Ectodermal cell (in vitro differentiated cells): ENCODE results near the gene MEF2C. TPM values are rescaled to one million over a fixed set of nuclear protein-coding genes. Genes with fewer than 3 reads are reported as not detected.
A peak's percentile ranks its signal among the peaks of the same experiment; 100 is the strongest.
"Not testable (repeated sequence)": the region's sequence is repeated elsewhere in the genome, so short reads cannot be mapped to it uniquely, and the experiment has no call there.

Experiments
- H3K27ac ChIP-seq: 2 replicates; pipeline ENCODE4 v1.7.0; 2013; ENCODE audit warnings: mild to moderate bottlenecking, low read depth, low read length; ENCODE audit not compliant: insufficient read depth, poor library complexity, severe bottlenecking
- H3K27me3 ChIP-seq: 2 replicates; pipeline ENCODE4 v1.7.0; 2013; ENCODE audit warnings: mild to moderate bottlenecking, low read length; ENCODE audit not compliant: insufficient read depth, control insufficient read depth, poor library complexity, severe bottlenecking
- H3K36me3 ChIP-seq: one replicate; pipeline ENCODE4 v1.7.0; 2013; ENCODE audit warnings: low read length; ENCODE audit not compliant: control insufficient read depth, insufficient read depth
- H3K4me1 ChIP-seq: one replicate; pipeline ENCODE4 v1.7.0; 2013; ENCODE audit warnings: low read length; ENCODE audit not compliant: control insufficient read depth, insufficient read depth
- H3K4me3 ChIP-seq: 2 replicates; pipeline ENCODE4 v1.7.0; 2013; ENCODE audit warnings: low read depth, low read length, control low read depth; ENCODE audit not compliant: insufficient read depth
- H3K9me3 ChIP-seq: 2 replicates; pipeline ENCODE4 v1.7.0; 2013; ENCODE audit warnings: mild to moderate bottlenecking, low read length, moderate library complexity; ENCODE audit not compliant: control insufficient read depth
- WGBS, 2 experiments: methylation state at CpG; one replicate each; pipeline ENCODE4 v1.1.7; 2013; ENCODE audit warnings: missing lambda C conversion rate in 2 of 2; 5-methylcytosine and 5-hydroxymethylcytosine counted together
- polyA plus RNA-seq, 4 experiments: library from polyadenylated mRNA; stranded (reverse); fragments of 50-300 nt; gene quantifications; one replicate each; pipeline ENCODE4 v1.2.3, GENCODE V29; 2013

Gene MEF2C
- 3.6 TPM for polyA plus RNA-seq (2013, experiment 1 of 4)
- polyA plus RNA-seq (2013, experiment 2 of 4): 3.5 TPM
- polyA plus RNA-seq (2013, experiment 3 of 4): 2.1 TPM
- 3.0 TPM for polyA plus RNA-seq (2013, experiment 4 of 4)

- no peaks in the 10 kb centered on the region for H3K36me3 ChIP-seq
- H3K27ac ChIP-seq: no peak within 1 kb of the TSS
- no peaks in the 10 kb centered on the region for H3K9me3 ChIP-seq
- WGBS, 2 experiments: 1% methylated on average over 50 to 52 of the region's 52 CpGs
- peaks cover 62% of the 10 kb centered on the region for H3K27me3 ChIP-seq
- H3K4me3 ChIP-seq: peak within 1 kb of the TSS; percentile 57
- peaks cover 3% of the 10 kb centered on the region for H3K4me1 ChIP-seq
These were observed at the start of gene MEF2C for GRCh38 chr5:88883059-88883835. TSS of gene MEF2C (minus strand) at chr5:88883184. CDS start at chr5:88823788, 59,396 bp downstream.

- no peaks in the 10 kb centered on the region for H3K27me3 ChIP-seq
- H3K4me1 ChIP-seq: no peaks in the 10 kb centered on the region
- no peak overlapping the region for H3K27ac ChIP-seq
- H3K4me3 ChIP-seq: no peak overlapping the region
- H3K36me3 ChIP-seq: no peaks in the 10 kb centered on the region
- no peaks in the 10 kb centered on the region for H3K9me3 ChIP-seq
- WGBS, 2 experiments: 93 to 98% methylated on average over 2 of the region's 2 CpGs
These were observed 49.6 kb upstream of the MEF2C start for GRCh38 chr5:88932541-88932940.

GRCh38 chr5:88930335-88930734, 47.4 kb upstream of the MEF2C start:
- no peak overlapping the region for H3K27ac ChIP-seq
- no peaks in the 10 kb centered on the region for H3K36me3 ChIP-seq
- H3K4me3 ChIP-seq: no peak overlapping the region
- no peaks in the 10 kb centered on the region for H3K27me3 ChIP-seq
- no peaks in the 10 kb centered on the region for H3K9me3 ChIP-seq
- H3K4me1 ChIP-seq: no peaks in the 10 kb centered on the region
- 92 to 95% methylated on average over 1 of the region's 1 CpG for WGBS, 2 experiments

- no peaks in the 10 kb centered on the region for H3K9me3 ChIP-seq
- no peak overlapping the region for H3K27ac ChIP-seq
- H3K4me1 ChIP-seq: no peaks in the 10 kb centered on the region
- 94 to 95% methylated on average over 6 of the region's 6 CpGs for WGBS, 2 experiments
- no peak overlapping the region for H3K4me3 ChIP-seq
- H3K36me3 ChIP-seq: no peaks in the 10 kb centered on the region
- no peaks in the 10 kb centered on the region for H3K27me3 ChIP-seq
These were observed 46.4 kb upstream of the MEF2C start for GRCh38 chr5:88929385-88929784.

- no peaks in the 10 kb centered on the region for H3K4me1 ChIP-seq
These were observed 43.8 kb upstream of the MEF2C start for GRCh38 chr5:88926774-88927173.

GRCh38 chr5:88925692-88926490, 42.9 kb upstream of the MEF2C start:
- H3K36me3 ChIP-seq: no peaks in the 10 kb centered on the region
- no peak overlapping the region for H3K4me3 ChIP-seq
- no peaks in the 10 kb centered on the region for H3K4me1 ChIP-seq
- no peaks in the 10 kb centered on the region for H3K27me3 ChIP-seq
- H3K9me3 ChIP-seq: no peaks in the 10 kb centered on the region
- 100% methylated on average over 1 of the region's 2 CpGs; no CpG with 5 or more reads in 1 of the 2 experiments for WGBS, 2 experiments
- no peak overlapping the region for H3K27ac ChIP-seq

More at GRCh38 chr5:88926774-88927173, 43.8 kb upstream of the MEF2C start:
- no peaks in the 10 kb centered on the region for H3K36me3 ChIP-seq
- no peak overlapping the region for H3K4me3 ChIP-seq
- WGBS, 2 experiments: 99 to 100% methylated on average over 4 to 7 of the region's 7 CpGs
- H3K27me3 ChIP-seq: no peaks in the 10 kb centered on the region
- H3K9me3 ChIP-seq: no peaks in the 10 kb centered on the region
- H3K27ac ChIP-seq: no peak overlapping the region

- H3K4me3 ChIP-seq: no peak overlapping the region
- 96 to 99% methylated on average over 3 of the region's 3 CpGs for WGBS, 2 experiments
- no peak overlapping the region for H3K27ac ChIP-seq
- no peaks in the 10 kb centered on the region for H3K27me3 ChIP-seq
- H3K9me3 ChIP-seq: no peaks in the 10 kb centered on the region
- H3K4me1 ChIP-seq: no peaks in the 10 kb centered on the region
- H3K36me3 ChIP-seq: no peaks in the 10 kb centered on the region
These were observed 41.3 kb upstream of the MEF2C start for GRCh38 chr5:88924330-88924657.

GRCh38 chr5:88923623-88924329, 40.8 kb upstream of the MEF2C start:
- WGBS, 2 experiments: 92 to 93% methylated on average over 14 to 15 of the region's 15 CpGs
- Histone ChIP-seq H3K4me3 (no peak overlapping the region), H3K27me3 (no peaks in the 10 kb centered on the region), H3K27ac (no peak overlapping the region), H3K36me3 (no peaks in the 10 kb centered on the region), H3K4me1 (no peaks in the 10 kb centered on the region), H3K9me3 (no peaks in the 10 kb centered on the region)

GRCh38 chr5:88912743-88913142, 29.8 kb upstream of the MEF2C start:
- H3K4me3 ChIP-seq, H3K4me1 ChIP-seq, H3K9me3 ChIP-seq, H3K27ac ChIP-seq, H3K27me3 ChIP-seq, H3K36me3 ChIP-seq: not testable (repeated sequence)
- 76% methylated on average over 2 of the region's 2 CpGs; no CpG with 5 or more reads in 1 of the 2 experiments for WGBS, 2 experiments
